NCI-H1105 treated with DMSO at 0.1 percent for 48 hours (cell line): ENCODE results near the gene KCNT1.

ENCODE experiments used
- DNase-seq: peaks from one replicate; lab custom pipeline; 2025; lab: John Stamatoyannopoulos, UW

The KCNT1 gene

DNA sequence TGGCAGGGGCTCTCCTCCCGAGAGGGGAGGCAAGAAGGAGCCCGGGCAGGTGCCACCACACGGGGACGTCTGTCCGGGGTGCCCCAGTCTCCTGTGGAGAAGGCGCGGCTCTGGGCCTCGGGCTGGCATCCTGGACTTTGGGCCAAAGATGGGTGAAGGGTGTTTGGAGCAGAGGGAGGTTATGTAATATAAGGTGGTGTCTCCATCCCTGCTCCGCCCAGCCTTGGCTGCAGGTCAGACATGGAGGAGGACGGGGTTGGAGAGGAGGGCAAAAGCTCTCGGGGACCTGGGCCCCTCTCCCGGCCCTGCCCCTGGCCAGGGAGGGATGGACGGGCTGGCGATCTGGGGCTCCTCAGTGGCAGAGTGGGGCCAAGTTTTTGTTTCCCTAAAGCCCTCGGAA is 1.5 kb upstream of the KCNT1 start:
- DNase-seq, result no peak

DNA sequence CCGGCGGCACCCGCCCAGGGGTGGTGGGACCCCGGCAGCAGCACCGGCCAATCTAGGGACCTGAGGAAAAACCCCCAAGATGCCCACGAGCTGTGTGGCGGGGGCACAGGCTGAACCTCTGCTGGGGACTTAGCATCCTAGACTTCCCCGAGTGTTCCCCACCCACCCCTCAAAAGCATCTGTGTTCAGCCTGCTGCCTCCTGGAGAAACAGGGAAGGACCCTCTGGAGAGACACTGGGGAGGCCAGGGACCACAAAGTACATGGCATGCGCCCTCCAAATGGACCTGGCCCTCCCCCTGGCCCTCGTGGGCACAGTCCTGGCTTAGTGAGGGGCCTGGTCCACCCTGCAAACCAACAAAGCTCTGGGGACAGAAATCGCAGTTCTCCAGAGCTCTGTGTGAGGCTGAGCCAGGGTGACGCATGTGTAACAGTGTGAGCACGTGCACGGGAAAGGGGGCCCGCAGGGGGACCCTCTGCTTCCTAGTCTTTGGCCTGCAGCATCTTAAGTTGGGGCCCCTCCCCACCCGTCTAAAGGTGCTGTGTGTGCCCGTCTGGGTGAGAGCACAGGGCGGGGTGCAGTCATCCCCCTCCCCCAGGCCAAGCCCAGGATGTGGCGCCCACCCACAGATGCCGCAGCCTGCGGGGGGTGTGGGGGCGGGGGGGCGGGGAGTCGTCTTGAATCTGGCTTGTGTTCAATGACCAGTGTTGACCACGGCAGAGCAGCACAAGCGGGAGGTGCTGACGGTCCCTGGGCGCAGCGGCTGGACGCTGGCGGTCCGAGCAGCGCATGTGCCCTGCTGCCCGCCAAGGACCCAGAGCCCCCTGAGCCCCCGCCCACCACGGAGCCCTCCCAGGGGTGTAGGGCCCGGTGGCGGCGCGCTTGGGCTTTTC is 672 bp upstream of the KCNT1 start:
- no peak for DNase-seq

DNA sequence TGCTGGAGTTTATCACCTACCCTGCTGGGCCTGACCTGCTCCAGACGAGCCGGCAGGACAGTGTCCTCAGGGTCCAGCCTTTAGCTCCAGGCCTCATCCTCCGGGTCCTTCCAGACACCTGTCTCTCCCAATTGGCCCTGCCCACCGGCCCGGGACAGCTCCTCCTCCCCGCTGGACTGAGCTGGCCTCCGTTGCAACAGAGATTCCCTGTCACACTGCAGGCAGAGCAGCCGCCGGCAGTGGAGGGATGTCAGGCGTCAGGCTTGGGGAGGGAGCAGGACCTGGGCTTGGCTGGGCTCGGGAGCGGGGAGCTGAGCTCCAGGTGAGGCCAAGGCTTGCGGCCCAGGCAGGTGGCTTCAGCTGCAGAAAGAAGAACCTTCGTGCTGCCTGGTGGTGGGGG is 1.7 kb downstream of the KCNT1 start:
- DNase-seq, result no peak

DNA sequence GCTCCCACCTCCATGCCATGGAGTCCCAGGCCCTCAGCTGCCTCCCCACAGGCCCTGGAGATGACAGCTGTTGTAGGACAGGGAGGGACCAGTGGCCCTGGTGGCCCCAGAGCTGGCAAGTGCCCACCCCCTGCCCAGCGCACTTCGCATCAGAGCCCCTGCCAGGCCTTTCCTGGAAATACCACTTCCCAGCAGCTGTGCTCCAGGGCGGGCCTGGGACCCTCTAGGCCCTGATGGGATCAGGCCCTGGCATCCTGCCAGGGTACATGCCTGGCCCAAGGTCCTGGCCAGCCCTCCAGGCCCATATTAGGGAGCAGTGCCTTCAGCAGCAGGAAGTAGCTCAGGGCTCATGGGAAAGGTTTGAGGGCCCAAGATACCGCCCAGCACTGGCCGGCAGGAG is 2.5 kb downstream of the KCNT1 start:
- DNase-seq, result no peak

DNA sequence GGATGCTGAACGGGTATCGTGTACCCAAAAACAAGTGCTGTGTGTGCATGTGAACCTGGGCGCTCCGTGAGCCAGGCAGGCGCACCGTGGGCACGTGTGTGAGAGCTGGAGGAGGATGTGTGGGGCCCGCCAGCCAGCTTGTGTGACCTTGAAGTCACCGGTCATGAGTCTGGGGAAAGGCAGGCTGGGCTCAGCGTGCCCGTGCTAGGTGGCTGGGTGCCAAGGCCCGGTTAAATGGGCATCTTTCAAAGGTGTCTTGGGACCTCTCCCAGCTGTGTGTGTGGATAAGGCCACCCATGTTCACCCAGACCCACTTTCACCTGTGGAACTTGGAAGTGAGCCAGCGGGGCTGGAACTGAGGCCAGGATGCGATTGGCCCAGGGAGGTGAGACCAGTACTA is 3.4 kb downstream of the KCNT1 start:
- DNase-seq, result peak; percentile 16

DNA sequence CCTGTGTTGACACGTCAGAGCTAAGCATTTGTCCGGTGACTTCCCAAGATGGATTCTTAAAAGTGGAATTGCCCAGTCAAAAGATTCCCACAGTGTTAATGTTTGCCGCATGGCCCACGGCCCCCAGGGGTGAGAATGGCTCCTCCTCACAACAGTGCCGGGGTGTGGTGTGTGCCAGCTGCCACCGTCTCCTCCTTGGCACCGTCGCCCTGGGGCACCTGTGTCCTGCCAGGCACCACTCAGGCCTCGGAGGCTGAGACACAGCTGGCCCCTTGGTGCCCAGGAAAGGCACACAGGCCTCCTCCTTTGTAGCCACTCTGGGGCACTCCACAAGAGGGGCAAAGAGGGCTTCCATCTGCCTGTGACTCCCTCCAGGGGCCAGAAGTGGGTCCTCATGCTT is 4.3 kb downstream of the KCNT1 start:
- DNase-seq, result no peak

DNA sequence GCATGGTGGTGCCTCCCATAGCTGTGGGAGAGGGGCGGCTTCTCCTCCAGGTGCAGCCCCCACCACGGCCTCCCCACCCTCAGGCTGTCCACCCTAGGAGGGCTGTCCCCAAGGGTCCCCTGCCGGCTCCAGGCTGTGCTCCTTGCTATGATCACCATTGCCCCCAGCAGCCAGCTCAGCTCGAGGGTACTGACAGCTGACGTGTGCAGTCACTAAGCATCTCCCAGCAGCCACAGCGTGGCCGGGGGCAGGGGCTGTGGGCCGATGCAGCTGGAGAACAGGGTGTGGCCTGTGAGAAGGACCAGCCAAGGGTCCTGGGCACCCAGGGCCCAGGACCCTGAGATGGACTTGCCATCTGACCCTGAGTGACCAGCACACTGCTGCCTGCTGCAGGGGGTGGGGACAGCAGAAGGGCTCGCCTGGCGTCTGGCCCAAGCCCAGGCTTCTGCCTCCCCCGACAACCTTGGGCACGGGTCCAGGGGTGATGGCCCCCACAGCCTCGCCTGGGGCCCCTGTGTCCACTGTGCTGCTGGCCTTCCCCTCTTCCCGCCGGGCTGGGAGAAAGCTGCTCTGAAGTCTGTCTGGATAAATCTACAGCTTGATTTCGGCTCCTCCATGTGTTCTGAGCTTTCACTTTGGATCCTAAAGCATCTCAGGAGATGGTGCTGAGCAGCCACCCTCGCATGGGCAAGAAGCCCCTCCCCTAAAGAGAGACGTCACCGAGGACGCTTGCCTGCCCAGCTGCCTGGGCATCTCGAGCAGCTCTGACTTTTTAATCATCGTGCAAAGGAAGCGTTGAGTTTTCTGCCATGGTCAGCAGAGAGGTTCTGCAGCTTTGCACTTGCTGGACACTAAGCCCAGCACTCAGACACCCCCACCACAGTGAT is 5.5 kb downstream of the KCNT1 start:
- DNase-seq, result no peak

DNA sequence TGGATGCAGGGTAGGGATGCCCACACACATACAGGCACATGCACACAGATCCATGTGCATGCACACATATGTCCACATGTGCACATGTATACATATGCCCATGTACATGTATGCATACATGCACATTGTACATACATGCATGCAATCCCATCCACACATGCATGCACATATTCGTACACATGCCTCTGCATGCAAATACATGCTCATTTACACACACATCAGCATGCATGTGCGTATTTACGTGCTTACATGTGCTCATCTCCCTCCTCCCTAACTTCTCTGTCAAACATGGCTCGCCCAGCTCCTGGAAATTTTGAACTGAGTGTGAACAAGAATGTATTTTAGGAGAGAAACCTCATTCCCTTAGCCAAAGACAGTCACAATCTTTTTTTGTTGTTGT is 6.2 kb downstream of the KCNT1 start:
- no peak for DNase-seq

DNA sequence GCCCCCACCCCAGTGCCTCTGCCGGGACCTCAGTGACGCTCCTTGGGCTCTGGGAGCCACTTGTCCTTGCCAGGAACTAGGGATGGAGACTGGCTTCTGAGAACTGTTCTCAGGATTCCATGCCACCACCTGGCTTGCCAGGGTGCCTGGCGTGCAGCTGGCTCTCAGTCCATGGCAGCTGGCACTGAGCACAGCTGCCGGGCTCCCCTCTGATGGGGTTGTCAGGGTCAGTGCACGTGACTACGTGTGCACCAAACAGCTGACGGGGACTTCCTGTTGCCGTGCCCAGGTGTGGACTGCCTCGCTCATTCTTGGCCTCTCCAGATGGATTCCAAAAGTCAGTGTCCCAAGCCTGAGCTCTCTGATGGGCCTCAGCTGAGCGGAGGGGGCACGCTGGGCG is 9.4 kb downstream of the KCNT1 start:
- DNase-seq, result peak; percentile 37

DNA sequence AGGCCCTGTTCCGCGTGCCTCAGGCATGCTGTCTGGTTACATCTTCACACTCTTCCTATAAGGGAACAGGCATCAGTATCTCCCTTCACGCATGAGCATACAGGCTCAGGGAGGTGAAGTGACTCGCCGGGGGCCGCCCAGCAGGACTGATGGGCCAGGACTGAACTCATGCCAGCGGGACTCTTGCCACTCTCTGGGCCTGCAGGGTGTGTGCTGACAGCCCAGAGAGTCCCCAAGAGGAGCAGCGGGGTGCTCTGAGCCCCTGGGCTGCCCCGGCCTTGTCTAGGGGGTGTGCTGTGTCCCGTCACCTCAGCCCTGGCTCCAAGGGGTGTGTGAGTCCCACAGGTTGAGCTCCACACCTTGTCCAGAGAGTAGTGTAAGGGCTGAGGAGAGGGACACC is 9.9 kb downstream of the KCNT1 start:
- no peak for DNase-seq

DNA sequence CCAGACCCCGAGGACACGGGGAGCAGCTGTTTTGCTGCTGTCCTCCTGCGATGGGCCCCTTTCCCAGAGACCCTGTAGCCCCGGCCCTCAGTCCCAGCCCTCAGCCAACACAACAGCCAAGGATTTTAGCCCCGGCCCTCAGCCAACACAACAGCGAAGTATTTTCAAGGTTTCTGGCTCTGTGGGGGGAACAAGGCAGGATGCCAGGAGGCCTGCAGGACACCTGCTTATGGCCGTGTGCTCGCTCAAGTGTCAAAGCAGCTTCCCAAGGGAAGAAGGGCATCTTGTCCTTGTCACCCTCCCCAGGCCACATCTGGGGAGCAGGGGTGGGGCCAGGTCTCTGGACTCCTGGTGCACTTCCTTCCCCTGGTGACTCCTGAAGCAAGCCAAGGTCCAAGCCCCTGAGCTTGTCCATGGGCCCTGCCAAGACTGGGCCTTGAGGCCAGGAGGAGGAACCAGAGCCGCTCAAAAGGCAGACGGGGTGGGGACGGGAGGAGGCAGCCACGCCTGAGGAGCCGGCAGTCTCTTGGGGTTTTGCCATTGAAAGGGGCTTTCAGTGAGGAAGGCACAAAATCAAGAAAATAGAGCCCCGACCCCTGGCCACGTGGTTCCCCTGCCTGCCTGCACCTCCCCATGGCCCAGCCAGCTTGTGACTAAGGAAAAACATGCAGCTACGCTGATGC is 10.8 kb downstream of the KCNT1 start:
- no peak for DNase-seq

DNA sequence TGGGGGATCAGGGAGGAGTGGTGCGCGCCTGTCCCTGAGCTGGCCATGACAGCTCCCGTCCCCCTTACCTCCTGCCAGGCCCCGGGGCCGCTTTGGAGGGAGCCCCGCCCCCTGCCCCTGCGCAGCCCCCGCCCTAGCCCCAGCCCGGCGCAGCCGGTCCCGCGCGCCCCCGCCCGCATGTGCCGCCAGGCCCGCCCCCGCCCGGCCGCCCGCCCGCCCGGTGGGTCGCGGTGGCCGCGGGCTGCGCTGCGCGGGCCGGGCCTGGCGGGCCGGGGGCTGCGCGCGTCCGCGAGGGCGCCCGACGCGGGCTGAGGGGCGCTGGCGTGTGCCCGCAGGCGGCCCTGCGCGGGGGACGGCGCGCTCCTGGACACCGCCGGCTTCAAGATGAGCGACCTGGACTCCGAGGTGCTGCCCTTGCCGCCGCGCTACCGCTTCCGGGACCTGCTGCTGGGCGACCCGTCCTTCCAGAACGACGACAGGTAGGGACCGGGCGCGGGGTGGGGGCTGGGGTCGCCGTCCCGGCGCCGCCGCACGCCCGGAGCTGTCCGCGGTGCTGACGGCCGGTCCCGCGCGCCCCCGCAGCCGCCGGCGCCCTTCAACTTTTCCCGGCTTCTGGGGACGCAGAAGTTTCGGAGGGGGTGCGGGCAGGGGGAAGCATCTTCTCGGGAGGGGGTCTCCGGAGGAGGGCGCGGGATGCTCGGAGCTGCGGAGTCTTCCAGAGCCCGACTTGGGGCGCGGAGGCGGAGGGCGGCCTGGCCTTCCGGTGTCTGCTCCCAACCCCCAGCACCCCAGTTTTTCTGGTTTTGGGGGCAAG is 12.5 kb downstream of the KCNT1 start:
- no peak for DNase-seq

DNA sequence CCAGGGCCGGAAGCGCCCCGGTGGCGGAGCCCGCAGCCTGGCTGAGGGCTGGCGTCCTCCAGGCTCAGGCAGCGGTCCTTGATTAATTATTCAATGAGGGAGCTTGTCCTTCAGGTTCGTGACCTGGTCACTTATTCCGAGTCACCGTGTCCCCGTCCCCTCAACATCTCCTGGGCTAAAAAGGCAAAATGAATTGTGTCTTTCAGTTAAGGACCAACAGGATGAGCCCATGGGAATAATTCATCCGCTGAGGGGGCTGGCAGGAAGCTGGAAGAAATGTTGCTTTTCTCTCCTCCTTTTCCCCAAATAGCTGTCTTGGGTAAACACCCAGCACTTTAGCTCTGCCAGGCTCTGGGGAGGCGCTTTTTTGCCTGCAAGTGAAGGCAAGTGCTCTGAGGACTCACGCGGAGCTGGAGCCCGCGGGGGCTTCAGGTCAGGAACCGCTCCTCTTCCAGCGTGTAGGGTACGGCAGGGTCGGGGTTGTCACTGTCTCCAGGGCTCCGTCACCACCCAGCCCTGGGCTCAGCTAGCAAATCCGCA is 13.1 kb downstream of the KCNT1 start:
- DNase-seq, result no peak

DNA sequence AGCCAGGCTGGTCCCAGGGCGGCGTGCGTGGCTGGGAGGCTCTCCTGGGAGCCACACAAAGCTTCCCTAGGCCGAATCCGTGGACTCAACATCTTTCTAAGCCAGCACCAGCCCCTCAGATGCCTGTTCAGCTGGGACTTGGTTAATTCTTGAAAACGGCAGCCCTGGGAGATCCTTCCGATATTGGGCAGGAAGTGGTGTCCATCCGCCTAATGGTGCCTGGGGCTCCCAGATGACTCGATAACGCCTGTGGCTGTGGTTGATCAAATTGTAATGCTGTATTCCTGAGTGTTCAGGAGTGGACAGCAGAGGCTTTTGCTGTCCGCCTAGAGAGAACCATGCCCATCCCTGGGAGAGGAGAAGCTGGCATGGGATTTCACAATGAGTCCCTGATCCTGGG is 14.1 kb downstream of the KCNT1 start:
- no peak for DNase-seq

DNA sequence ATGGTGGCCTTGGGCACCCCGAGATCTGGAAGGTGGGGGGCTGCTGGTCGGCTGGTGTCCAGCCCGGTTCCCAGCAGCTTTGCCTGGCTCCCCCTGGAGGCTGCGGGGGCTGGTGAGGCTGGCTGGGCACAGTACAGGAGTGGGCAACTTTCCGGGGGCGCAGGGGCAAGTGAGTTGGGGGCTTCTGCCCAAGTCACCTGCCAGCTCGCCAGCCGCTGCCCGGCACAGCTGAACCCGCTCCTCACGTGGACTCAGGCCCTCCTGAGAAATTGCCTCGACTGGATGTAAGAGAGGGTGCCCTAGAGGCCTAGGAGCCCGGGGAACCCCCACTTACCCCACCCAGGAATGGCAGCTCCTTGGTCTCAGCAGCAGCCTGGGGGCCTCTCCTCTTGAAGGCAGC is 15.4 kb downstream of the KCNT1 start:
- DNase-seq, result no peak

DNA sequence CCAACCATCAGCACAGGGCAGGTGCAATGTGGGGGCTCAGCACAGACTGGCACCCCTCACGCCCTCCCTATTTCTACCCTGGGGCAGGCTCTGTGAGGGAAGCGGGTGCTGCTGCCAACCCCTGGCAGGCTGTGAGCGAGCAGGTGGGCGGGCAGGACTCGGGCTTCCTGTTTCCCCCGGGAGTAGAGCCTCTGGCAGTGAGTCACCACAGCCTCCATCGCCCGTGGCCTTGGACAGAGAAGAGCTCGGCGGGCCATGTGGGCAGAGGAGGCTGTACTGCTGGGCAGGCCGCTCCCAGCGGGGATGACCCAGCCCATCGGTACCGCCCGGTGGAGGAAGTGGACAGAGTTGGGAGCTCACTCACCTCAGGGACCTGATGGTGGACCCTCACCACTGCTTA is 16.6 kb downstream of the KCNT1 start:
- DNase-seq, result no peak

DNA sequence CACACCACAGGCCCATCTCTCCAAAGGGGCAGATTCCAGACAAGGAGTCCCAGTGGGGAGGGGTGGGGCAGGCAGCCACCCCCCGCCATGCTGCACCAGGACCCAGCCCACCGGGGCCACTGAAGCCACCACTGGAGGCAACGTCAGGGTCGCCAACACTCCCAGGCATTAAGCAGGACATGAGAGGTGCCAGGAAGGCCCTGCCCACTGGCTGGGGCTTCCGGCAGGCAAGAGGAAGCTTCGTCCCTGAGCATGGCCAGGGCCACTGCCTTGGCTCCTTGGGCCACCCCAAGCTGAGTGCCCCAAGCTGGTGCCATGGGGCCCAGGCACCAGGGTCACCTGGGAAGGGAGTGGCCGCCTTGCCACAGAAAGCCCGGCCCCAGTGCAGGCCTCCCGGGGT is 17.5 kb downstream of the KCNT1 start:
- no peak for DNase-seq

DNA sequence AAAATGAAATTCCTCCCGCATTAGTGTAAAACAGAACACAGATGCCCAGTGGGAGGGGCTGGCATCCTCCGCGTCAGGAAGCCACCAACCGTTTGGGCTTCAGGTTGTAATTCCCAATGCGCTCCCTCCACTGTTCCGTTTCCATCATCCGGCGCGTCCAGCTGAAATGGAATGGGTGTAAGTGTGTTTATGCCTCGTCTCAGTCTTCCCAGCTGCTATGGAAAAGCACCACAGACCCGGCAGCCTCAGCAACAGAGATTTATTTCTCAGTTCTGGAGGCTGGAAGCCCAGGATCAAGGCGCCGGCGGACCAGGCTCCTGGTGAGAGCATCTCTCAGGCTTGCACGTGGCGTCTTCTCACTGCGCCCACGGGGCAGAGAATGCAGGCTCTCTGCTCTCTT is 20.4 kb downstream of the KCNT1 start:
- no peak for DNase-seq

DNA sequence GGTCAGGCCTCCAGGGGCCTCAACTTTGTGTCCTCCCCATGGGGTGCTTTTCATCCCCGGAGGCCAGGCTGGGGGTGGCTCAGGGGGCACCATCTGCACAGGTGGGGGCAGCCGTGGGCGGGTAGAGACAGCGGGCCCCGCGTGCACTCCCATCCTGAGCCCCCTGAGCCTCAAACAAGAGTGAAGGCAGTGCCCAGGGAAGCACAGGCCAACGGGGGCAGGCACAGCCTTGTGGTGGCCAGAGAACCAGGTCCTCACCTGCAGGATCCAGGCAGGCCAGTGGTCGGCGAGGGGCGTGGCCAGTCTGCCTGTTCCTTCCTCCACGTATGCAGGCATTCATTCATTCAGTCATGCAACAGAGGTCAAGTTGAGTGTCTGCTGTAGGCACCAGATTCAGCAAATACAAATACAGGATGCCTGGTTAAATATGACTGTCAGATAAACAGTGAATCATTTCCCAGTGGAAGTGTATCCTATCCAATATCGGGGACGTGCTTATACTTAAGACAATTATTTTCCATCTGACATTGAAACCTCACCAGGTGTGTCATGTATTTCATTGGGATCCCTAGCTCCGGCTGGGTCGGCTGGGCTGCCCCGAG is 22.3 kb downstream of the KCNT1 start:
- DNase-seq, result no peak

DNA sequence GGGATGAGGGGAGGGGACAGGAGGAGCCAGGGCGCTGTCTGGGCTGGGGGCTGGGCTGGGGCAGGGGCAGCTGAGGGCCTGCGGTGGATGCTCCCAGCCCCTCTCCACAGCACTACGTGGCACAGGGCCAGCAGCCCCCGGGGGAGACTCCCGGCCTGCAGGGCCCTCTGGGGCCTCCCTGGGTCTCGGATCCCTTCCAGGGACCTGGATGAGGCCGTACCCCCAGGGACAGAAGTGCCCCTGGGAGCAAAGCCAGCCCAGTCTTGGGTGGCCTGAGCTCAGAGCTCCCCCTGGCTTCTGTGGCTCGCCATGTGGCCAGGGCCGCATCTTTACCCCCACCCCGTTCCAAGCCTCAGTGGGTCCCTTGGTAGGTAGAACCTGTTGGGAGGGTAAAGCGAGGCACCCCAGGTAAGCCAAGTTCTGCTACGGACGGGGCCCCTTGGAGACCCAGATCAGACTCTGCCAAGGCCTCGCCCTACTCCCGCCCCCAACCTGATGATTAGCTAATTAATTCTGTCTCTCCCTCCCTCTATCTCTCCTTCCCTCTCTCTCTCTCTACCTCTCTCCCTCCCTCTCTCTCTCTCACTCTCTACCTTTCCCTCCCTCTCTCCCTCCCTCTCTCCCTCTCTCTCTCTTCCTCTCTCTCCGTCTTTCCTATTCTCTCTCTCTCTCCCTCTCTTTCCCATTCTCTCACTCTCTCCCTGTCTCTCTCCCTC is 24.3 kb downstream of the KCNT1 start:
- DNase-seq, result no peak
